ENCODE results near the gene DDIAS. TPM values are rescaled to one million over a fixed set of nuclear protein-coding genes. Genes with fewer than 3 reads are reported as not detected.
A peak's percentile ranks its signal among the peaks of the same experiment; 100 is the strongest.
"Not testable (repeated sequence)": the region's sequence is repeated elsewhere in the genome, so short reads cannot be mapped to it uniquely, and the experiment has no call there.

Gene DDIAS
- total RNA-seq, 1 donor, result 0.94 TPM

DNA sequence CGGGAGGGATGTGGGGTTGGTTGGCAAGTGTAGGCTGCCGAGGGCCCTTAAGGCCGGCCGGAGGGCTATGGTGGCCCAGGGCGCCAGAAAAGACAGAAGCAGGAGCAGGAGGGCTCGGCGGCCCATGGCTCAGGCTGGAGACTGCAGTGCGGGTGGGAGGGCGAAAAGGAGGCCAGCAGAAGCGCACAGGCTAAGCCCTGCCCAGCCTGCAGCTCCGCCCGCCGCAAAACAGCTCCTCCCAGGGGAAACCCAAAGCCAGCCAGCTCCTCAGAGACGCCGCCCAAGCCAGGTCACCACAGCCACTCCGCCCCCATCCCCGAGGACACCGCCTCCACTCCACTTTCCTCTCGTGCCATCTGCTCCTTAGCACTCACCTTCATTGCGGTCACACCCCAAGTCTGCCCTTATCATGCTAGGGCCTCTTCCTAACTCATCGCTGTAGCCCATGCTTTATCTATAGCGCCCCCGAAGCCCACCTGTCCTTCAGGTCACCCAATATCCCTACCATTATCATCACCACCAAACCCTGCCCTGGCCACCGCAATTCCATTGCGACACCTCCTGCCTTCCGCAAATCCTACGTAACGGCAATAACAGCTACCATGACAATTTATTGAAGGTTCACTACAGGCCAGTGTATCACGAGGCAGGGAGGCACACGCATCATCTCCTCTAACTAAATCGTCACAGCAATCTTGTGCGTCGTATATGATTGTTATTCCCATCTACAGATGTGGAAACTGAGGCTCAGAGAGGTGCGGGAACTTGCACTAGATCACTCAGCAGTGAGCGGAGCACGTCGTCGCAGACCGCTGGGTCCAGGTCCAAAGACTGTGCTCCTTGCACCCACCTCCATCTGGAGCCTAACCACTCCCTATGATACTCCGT is 1.0 kb upstream of the DDIAS start, which contains the start of gene PRCP:
Gene PRCP (minus strand): TSS at position 154 of the 888 bp plus-strand sequence. CDS start 28 bp downstream, at position 126.
- peaks cover 50% of the 10 kb centered on the region for H3K4me1 ChIP-seq (ENCODE audit: insufficient read depth, low read length)
- H3K9me3 ChIP-seq (ENCODE audit: low read depth, low read length), result no peaks in the 10 kb centered on the region
- peak within 1 kb of the TSS; percentile 55 for H3K4me3 ChIP-seq (ENCODE audit: low read length)
- no peaks in the 10 kb centered on the region for H3K27me3 ChIP-seq (ENCODE audit: insufficient read depth, low read length)

DNA sequence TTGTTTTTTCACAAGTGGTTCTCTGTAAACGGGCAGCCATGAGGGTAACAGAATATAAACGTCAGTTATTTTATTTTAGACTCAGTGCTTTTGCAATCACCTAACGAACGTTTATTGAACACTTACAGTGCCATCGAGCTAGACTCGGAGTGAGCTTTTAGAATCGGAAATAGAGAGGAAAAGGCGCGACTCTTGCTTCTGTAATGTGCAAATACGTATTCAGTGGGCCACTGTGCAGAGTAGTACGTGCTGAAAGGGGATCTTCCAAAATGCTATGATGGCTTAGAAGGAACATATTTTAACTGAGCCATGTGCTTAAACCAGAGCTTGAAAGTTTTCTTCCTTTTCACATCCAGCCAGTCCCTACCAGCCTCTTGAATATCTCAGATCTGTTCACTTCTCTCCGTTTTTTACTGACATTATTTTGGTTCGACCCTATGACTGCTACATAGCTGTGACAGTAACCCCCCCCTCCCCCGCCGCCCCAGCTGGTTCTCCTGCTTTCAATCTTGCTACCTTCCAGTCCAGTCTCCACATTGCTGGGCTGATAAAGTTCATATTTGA is 468 bp downstream of the DDIAS start:
- Histone ChIP-seq H3K4me1 (ENCODE audit: insufficient read depth, low read length) (peaks cover 38% of the 10 kb centered on the region), H3K9me3 (ENCODE audit: low read depth, low read length) (no peaks in the 10 kb centered on the region), H3K4me3 (ENCODE audit: low read length) (peak overlapping the region; percentile 55), H3K27me3 (ENCODE audit: insufficient read depth, low read length) (no peaks in the 10 kb centered on the region)

DNA sequence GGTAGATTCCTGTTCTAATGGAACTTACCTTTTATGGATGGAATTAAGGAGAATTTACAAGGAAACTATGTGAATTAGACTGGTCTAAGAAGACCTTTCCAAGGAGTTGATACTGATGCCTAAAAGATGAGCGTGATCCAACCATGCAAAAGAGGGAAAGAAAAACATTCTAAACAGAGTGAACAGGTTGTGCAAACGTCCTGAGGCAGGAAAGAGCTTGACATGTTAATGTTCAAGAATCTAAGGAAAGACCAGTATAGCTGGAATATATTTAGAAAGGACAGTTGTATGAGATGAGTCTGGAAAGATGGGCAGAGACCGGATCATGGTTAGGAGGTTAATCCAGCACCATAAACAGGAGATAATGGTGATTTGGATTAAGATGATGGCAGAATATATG is 1.3 kb downstream of the DDIAS start:
- peaks cover 39% of the 10 kb centered on the region for H3K4me1 ChIP-seq (ENCODE audit: insufficient read depth, low read length)
- H3K9me3 ChIP-seq (ENCODE audit: low read depth, low read length), result no peaks in the 10 kb centered on the region
- no peak overlapping the region for H3K4me3 ChIP-seq (ENCODE audit: low read length)
- H3K27me3 ChIP-seq (ENCODE audit: insufficient read depth, low read length), result no peaks in the 10 kb centered on the region

DNA sequence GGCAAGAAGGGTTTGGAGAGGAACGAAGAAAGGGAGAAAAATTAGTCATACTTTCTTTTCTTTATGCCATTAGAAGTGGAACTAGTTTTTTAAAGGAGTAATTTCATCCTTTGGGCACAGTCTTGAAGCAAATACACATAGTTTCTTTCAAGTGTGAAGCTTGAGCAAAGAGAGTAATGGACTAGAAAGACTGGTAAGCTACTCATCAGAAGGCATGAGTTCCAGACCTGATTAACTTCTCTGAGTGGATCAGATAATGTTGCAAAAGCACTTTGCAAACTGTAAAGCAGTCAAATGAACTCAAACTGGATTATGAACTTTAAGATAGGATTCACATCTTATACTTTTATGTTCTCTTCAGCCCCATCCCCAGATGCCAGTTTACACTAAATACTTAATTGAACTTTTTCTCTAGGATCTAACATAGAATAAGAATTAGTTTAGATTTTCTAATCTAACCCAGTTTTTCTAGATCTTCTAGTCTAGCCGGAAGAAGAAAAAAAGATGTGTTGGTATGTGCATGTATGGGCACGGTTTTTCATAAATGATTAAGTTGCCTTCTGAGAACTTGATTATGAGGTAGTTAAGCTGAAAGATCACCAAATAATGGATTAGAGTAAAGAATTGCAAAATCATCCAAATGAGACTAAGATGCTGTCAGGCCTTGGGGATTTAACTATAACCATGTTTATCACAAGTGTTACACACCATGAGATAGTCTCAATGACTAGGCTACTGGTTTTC is 2.5 kb downstream of the DDIAS start:
- peaks cover 34% of the 10 kb centered on the region for H3K4me1 ChIP-seq (ENCODE audit: insufficient read depth, low read length)
- H3K27me3 ChIP-seq (ENCODE audit: insufficient read depth, low read length), result no peaks in the 10 kb centered on the region
- H3K9me3 ChIP-seq (ENCODE audit: low read depth, low read length), result no peaks in the 10 kb centered on the region
- H3K4me3 ChIP-seq (ENCODE audit: low read length), result no peak overlapping the region

DNA sequence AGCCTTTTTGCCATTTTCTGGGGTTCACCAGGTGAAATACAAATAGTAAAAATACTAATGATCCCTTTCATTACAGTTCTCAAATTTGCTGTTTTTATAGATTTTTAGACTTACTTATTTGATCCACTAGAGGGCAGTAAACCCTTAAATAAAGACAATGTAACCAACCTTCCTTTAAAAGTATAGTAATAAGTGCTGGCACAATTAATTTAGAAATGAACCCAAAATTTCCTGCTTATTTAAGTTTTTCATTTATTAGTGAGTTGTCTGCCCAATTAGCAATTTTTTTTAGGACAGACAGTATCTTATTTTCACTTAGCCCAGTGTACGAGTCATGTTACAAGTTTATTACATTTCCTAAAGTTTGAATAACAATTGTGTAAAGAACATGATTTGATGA is 4.7 kb downstream of the DDIAS start:
- Histone ChIP-seq H3K9me3 (ENCODE audit: low read depth, low read length) (no peaks in the 10 kb centered on the region), H3K4me3 (ENCODE audit: low read length) (no peak overlapping the region), H3K27me3 (ENCODE audit: insufficient read depth, low read length) (no peaks in the 10 kb centered on the region), H3K4me1 (ENCODE audit: insufficient read depth, low read length) (peaks cover 23% of the 10 kb centered on the region)

DNA sequence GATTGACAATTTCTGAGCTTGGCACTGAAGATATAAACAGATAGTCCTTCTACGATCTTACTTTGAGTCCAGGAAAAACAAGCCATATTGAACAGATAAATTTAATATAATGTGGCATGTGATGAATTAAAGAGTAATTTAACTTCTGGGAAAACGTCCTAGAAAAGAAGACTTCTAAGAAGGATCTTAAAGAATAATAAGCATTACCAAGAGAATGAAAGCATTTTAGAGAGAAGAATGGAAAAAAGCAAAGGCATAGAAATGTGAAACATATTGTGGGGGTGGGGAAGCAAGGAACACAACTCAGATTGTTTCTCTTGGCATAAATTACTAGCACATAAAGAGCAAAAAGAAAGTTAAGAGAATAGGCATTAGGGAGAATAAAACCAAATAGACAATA is 5.4 kb downstream of the DDIAS start:
- no peaks in the 10 kb centered on the region for H3K9me3 ChIP-seq (ENCODE audit: low read depth, low read length)
- H3K27me3 ChIP-seq (ENCODE audit: insufficient read depth, low read length), result no peaks in the 10 kb centered on the region
- no peak overlapping the region for H3K4me3 ChIP-seq (ENCODE audit: low read length)
- H3K4me1 ChIP-seq (ENCODE audit: insufficient read depth, low read length), result peaks cover 19% of the 10 kb centered on the region

DNA sequence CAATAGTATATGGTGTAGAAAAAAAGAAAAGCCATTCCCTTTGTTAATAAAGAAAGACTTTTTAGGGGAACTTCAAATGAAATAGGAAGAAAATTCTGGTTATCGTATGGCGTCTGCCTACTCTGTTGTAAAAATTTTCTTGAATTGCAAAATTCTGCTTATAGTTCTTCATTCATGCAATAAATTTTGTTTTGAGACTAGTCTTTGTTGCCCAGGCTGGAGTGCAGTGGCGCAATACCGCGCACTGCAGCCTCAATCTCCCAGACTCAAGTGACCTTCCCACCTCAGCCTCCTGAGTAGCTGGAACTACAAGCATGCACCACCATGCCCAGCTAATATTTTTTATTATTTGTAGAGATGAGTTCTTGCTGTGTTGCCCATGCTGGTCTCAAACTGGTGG is 5.8 kb downstream of the DDIAS start:
- peaks cover 14% of the 10 kb centered on the region for H3K4me1 ChIP-seq (ENCODE audit: insufficient read depth, low read length)
- no peaks in the 10 kb centered on the region for H3K9me3 ChIP-seq (ENCODE audit: low read depth, low read length)
- H3K4me3 ChIP-seq (ENCODE audit: low read length), result no peak overlapping the region
- no peaks in the 10 kb centered on the region for H3K27me3 ChIP-seq (ENCODE audit: insufficient read depth, low read length)

DNA sequence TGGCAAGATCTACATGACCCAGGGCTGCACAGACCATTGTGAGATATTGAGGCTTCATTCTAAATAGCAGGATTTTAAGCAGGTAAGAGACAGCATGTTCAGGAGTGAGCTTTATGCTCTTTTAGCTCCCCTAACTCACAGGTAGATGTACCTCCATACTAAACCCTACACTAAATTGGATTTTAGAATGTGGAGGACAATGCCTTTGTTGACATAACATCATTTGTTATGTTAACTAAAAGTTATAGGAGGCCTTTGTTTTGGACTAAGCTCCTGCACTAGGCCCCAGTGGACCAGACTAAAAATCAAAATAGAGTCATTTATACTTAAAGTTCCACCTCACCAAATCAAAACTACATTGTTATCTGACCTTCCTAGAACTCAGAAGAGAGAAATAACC is 6.8 kb downstream of the DDIAS start:
- Histone ChIP-seq H3K27me3 (ENCODE audit: insufficient read depth, low read length) (no peaks in the 10 kb centered on the region), H3K4me3 (ENCODE audit: low read length) (no peak overlapping the region), H3K4me1 (ENCODE audit: insufficient read depth, low read length) (peaks cover 13% of the 10 kb centered on the region), H3K9me3 (ENCODE audit: low read depth, low read length) (no peaks in the 10 kb centered on the region)

DNA sequence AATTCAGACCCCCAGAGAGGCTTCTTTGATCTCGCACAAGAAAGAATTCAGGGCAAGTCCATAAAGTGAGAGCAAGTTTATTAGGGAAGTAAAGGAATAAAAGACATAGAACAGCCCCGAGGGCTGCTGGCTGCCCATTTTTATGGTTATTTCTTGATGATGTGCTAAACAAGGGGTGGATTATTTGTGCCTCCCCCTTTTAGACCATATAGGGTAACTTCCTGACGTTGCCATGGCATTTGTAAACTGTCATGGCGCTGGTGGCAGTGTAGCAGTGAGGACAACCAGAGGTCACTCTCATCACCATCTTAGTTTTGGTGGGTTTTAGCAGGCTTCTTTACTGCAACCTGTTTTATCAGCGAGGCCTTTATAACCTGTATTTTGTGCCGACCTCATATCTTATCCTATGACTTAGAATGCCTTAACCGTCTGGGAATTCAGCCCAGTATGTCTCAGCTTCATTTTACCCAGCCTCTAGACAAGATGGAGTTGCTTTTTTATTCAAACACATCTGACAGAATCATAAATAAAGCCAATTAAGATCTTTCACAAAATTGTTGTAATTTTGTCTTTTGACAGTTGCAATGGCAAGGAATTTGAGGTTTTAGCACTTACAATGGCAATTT is 7.6 kb downstream of the DDIAS start:
- Histone ChIP-seq H3K27me3 (ENCODE audit: insufficient read depth, low read length) (no peaks in the 10 kb centered on the region), H3K4me1 (ENCODE audit: insufficient read depth, low read length) (peaks cover 13% of the 10 kb centered on the region)

DNA sequence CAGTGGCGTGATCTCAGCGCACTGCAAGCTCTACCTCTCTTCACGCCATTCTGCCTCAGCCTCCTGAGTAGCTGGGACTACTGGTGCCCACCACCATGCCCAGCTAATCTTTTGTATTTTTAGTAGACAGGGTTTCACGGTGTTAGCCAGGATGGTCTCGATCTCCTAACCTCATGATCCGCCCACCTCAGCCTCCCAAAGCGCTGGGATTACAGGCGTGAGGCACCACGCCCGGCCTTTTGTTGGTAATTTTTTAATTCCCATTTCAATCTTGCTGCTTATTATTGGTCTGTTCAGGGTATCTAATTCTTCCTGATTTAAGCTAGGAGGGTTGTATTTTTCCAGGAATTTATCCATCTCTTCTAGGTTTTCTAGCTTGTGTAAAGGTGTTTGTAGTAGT is 18.2 kb downstream of the DDIAS start:
- H3K9me3 ChIP-seq (ENCODE audit: low read depth, low read length); H3K4me3 ChIP-seq (ENCODE audit: low read length); H3K27me3 ChIP-seq (ENCODE audit: insufficient read depth, low read length): not testable (repeated sequence)
- peaks cover 21% of the 10 kb centered on the region for H3K4me1 ChIP-seq (ENCODE audit: insufficient read depth, low read length)

More for the DNA sequence above, 7.6 kb downstream of the DDIAS start:
- H3K4me3 ChIP-seq (ENCODE audit: low read length), result no peak overlapping the region
- no peaks in the 10 kb centered on the region for H3K9me3 ChIP-seq (ENCODE audit: low read depth, low read length)

DNA sequence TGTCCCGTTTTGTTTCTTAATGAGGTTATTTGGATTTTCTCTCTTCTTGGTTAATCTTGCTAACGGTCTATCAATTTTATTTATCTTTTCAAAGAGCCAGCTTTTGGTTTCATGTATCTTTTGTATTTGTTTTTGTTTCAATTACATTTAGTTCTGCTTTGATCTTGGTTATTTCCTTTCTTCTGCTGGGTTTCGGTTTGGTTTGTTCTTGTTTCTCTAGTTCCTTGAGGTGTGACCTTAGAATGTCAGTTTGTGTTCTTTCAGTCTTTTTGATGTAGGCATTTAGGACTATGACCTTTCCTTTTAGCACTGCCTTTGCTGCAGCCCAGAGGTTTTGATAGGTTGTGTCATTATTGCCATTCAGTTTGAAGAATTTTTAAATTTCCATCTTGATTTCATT is 18.7 kb downstream of the DDIAS start:
- not testable (repeated sequence) for H3K27me3 ChIP-seq (ENCODE audit: insufficient read depth, low read length); H3K4me3 ChIP-seq (ENCODE audit: low read length); H3K9me3 ChIP-seq (ENCODE audit: low read depth, low read length)
- peaks cover 21% of the 10 kb centered on the region for H3K4me1 ChIP-seq (ENCODE audit: insufficient read depth, low read length)

DNA sequence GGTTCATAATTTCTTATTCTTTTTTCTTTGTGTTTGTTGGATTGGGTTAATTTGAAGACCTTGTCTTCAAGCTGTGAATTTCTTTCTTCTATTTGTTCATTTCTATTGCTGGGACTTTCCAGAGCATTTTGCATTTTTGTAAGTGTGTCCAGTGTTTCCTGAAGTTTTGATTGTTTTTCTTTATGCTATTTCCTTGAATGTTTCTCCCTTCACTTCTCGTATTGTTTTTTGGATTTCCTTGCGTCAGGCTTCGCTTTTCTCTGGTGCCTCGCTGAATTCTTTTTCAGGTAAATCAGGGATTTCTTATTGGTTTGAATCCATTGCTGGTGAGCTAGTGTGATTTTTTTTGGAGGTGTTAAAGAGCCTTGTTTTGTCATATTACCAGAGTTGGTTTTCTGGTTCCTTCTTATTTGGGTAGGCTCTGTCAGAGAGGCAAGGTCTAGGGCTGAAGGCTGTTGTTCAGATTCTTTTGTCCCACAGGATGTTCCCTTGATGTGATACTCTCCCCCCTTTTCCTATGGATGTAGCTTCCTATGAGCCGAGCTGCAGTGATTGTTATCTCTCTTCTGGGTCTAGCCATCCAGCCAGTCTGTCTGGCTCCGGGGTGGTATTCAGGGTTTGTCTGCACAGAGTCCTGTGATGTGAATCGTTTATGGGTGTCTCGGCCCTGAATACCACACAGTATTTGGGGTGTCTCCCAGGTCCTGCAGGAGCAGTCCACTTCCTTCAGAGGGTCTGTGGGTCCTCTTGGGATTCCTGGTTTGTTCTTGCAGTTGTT is 21.0 kb downstream of the DDIAS start:
- not testable (repeated sequence) for H3K4me3 ChIP-seq (ENCODE audit: low read length); H3K9me3 ChIP-seq (ENCODE audit: low read depth, low read length); H3K27me3 ChIP-seq (ENCODE audit: insufficient read depth, low read length)
- H3K4me1 ChIP-seq (ENCODE audit: insufficient read depth, low read length), result peaks cover 21% of the 10 kb centered on the region

DNA sequence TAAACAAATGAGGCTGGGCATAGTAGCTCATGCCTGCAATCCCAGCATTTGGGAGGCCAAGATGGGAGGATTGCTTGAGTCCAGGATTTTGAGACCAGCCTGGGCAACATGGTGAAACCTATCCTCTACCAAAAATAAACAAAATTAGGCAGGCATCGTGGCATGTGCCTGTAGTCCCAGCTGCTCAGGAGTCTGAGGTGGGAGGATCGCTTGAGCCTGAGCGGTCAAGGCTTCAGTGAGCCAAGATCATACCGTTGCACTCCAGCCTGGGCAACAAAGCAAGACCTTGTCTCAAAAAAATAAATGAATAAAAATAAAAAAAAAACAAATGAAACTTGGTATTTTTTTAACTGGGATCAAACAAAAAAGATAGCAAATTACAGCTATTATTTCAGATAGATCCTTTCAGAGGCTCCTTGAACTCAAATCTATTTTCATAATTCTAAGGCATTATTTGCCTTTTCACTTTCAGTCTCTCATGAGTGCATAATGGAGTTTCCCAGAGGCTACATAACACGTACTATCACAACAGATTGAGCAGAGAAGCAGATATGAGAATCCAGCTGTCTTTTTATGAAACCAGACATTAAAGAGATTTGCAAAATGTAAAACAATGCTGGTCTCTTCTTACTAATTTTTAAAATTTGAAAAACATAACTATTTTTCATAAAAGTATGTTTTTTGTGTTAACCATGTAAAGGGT is 23.1 kb downstream of the DDIAS start:
- Histone ChIP-seq H3K4me3 (ENCODE audit: low read length) (no peak overlapping the region), H3K9me3 (ENCODE audit: low read depth, low read length) (no peaks in the 10 kb centered on the region), H3K27me3 (ENCODE audit: insufficient read depth, low read length) (no peaks in the 10 kb centered on the region), H3K4me1 (ENCODE audit: insufficient read depth, low read length) (peaks cover 17% of the 10 kb centered on the region)

All from mononuclear cell (primary cell).